HepG2 (cell line): ENCODE measurements around the gene CATSPERD. TPM values are rescaled to one million over a fixed set of nuclear protein-coding genes. Genes with fewer than 3 reads are reported as not detected.
A peak's percentile ranks its signal among the peaks of the same experiment; 100 is the strongest.

Source experiments
- HOXA9 ChIP-seq: sonication (generic); formaldehyde crosslinking; IDR thresholded peaks from 2 replicates; pipeline ENCODE4 v1.8.1; 2022; ENCODE audit warnings: missing genetic modification reagents, mild to moderate bottlenecking, moderate library complexity, borderline replicate concordance
- NFKB2 ChIP-seq: sonication (generic); formaldehyde crosslinking; IDR thresholded peaks from 2 replicates; pipeline ENCODE4 v1.4.0; 2020; ENCODE audit warnings: missing genetic modification reagents, borderline replicate concordance
- RAD21 ChIP-seq: fragments of 450-650 bp; formaldehyde crosslinking; IDR thresholded peaks from 2 replicates; pipeline ENCODE4 v1.5.0; 2020; ENCODE audit warnings: mild to moderate bottlenecking
- SMAD3 ChIP-seq: sonication (generic); formaldehyde crosslinking; IDR thresholded peaks from 2 replicates; pipeline ENCODE4 v1.4.0; 2020; ENCODE audit warnings: missing genetic modification reagents
- TARDBP ChIP-seq: sonication (generic); formaldehyde crosslinking; IDR thresholded peaks from 2 replicates; pipeline ENCODE4 v1.8.0; 2022; ENCODE audit warnings: mild to moderate bottlenecking, missing genetic modification reagents
- ZBTB20 ChIP-seq: sonication (generic); formaldehyde crosslinking; IDR thresholded peaks from 2 replicates; pipeline ENCODE4 v1.8.1; 2023; ENCODE audit warnings: missing genetic modification reagents, low read depth, mild to moderate bottlenecking, borderline replicate concordance
- ZMYM3 ChIP-seq: sonication (generic); formaldehyde crosslinking; IDR thresholded peaks from 2 replicates; pipeline ENCODE4 v1.5.1; 2020; ENCODE audit warnings: mild to moderate bottlenecking, missing genetic modification reagents
- ZNF296 ChIP-seq: sonication (generic); formaldehyde crosslinking; conservative IDR thresholded peaks from 2 replicates; pipeline ENCODE4 v1.5.0; 2020; ENCODE audit warnings: mild to moderate bottlenecking, missing genetic modification reagents
- ZNF33B ChIP-seq: sonication (generic); formaldehyde crosslinking; IDR thresholded peaks from 2 replicates; pipeline ENCODE4 v1.5.1; 2020; ENCODE audit warnings: mild to moderate bottlenecking, missing genetic modification reagents
- ZNF552 ChIP-seq: sonication (generic); formaldehyde crosslinking; IDR thresholded peaks from 2 replicates; pipeline ENCODE4 v1.9.0; 2022; ENCODE audit warnings: missing genetic modification reagents, mild to moderate bottlenecking, borderline replicate concordance
- ZNF558 ChIP-seq: sonication (generic); formaldehyde crosslinking; IDR thresholded peaks from 2 replicates; pipeline ENCODE4 v1.9.0; 2022; ENCODE audit warnings: mild to moderate bottlenecking, missing genetic modification reagents, borderline replicate concordance
- ZNF678 ChIP-seq: sonication (generic); formaldehyde crosslinking; IDR thresholded peaks from 2 replicates; pipeline ENCODE4 v1.4.0; 2020; ENCODE audit warnings: mild to moderate bottlenecking, missing genetic modification reagents
- ZNF749 ChIP-seq: sonication (generic); formaldehyde crosslinking; IDR thresholded peaks from 2 replicates; pipeline ENCODE4 v1.8.0; 2022; ENCODE audit warnings: mild to moderate bottlenecking, missing genetic modification reagents, moderate library complexity, borderline replicate concordance
- ZNF768 ChIP-seq: sonication (generic); formaldehyde crosslinking; IDR thresholded peaks from 2 replicates; pipeline ENCODE4 v1.4.0; 2020; ENCODE audit warnings: missing genetic modification reagents
- ZNF883 ChIP-seq: sonication (generic); formaldehyde crosslinking; IDR thresholded peaks from 2 replicates; pipeline ENCODE4 v1.5.1; 2020; ENCODE audit warnings: mild to moderate bottlenecking, missing genetic modification reagents; ENCODE audit errors: not compliant biosample characterization
- polyA plus RNA-seq, 8 experiments: library from polyadenylated mRNA; depleted of rRNA in 3 of 8; stranded (reverse) in 7 of 8; unstranded in 1 of 8; fragments of >200 nt; fragmentation: Illumina TruSeq in 4 of 8; extraction: Trizol in 4 of 8; gene quantifications; 2 replicates each; pipeline versions ENCODE4 v1.2.1 to v1.2.3, GENCODE V29; 2011 to 2016; ENCODE audit warnings: low read depth in 4 of 8, missing spikeins in 1 of 8, mixed read lengths in 1 of 8; ENCODE audit not compliant: insufficient read depth in 1 of 8
- total RNA-seq, 5 experiments: library from RNA; depleted of rRNA; stranded (reverse); fragments of >200 nt; fragmentation: Illumina TruSeq; extraction: Trizol; gene quantifications; 2 replicates each; pipeline ENCODE4 v1.2.3, GENCODE V29; 2016; ENCODE audit warnings: low read depth in 1 of 5
- TF ChIP-seq, protein P1 (sequence below): sonication (generic); formaldehyde crosslinking; IDR thresholded peaks from 2 replicates; pipeline ENCODE4 v1.4.0; 2020; ENCODE audit warnings: low read depth, missing genetic modification reagents
- TF ChIP-seq, protein P2 (sequence below): sonication (generic); formaldehyde crosslinking; IDR thresholded peaks from 2 replicates; pipeline ENCODE4 v1.4.0; 2020; ENCODE audit warnings: mild to moderate bottlenecking, missing genetic modification reagents
- TF ChIP-seq, protein P3 (sequence below): sonication (generic); formaldehyde crosslinking; IDR thresholded peaks from 2 replicates; pipeline ENCODE4 v1.4.0; 2020; ENCODE audit warnings: missing genetic modification reagents

The CATSPERD gene
- total and polyA plus RNA-seq, 2 of the 13 experiments (the other 11 are each of a cell fraction or from before 2014, with no cell fraction given) = 0.04 TPM; not detected in 1

DNA sequence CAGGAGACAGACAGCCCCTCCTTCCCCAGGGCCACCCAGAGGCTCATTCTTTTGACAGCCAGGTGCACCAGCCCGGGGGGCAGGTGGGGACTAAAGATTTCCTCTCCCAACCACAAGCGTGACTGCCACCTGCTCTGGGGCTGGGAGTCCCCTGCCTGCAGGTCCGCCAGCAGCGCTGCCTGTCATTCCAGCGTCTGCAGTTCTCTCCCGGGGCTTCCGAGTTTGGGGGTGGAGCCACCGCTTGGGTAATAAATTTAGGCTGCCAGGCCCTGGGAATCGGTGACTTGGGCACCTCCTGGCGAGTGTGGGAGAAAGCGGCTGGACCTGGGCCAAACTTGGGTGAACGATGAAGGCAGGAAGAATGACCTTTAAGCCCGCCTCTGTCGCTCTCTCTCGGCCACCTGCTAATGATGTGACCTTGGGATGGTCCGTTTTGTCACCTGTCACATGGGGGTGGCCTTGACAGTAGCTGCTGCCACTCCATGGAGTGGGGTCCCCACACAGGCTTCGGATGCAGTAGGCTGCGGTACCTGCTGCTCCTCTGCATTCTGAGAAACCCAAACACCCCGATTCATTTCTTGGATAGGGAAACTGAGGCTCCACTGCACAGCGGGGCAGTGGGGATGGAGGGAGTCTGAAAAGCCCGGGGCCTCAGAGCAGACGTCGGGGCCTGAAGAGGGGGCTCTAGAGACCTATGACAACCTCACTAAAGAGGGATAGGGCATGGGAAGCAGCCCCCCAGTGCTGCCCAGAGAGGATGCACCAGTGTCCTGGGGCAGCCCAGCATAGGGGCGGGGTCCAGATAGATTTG, 106.3 kb downstream of the CATSPERD start (continued):
- TF ChIP-seq, protein P1, sequence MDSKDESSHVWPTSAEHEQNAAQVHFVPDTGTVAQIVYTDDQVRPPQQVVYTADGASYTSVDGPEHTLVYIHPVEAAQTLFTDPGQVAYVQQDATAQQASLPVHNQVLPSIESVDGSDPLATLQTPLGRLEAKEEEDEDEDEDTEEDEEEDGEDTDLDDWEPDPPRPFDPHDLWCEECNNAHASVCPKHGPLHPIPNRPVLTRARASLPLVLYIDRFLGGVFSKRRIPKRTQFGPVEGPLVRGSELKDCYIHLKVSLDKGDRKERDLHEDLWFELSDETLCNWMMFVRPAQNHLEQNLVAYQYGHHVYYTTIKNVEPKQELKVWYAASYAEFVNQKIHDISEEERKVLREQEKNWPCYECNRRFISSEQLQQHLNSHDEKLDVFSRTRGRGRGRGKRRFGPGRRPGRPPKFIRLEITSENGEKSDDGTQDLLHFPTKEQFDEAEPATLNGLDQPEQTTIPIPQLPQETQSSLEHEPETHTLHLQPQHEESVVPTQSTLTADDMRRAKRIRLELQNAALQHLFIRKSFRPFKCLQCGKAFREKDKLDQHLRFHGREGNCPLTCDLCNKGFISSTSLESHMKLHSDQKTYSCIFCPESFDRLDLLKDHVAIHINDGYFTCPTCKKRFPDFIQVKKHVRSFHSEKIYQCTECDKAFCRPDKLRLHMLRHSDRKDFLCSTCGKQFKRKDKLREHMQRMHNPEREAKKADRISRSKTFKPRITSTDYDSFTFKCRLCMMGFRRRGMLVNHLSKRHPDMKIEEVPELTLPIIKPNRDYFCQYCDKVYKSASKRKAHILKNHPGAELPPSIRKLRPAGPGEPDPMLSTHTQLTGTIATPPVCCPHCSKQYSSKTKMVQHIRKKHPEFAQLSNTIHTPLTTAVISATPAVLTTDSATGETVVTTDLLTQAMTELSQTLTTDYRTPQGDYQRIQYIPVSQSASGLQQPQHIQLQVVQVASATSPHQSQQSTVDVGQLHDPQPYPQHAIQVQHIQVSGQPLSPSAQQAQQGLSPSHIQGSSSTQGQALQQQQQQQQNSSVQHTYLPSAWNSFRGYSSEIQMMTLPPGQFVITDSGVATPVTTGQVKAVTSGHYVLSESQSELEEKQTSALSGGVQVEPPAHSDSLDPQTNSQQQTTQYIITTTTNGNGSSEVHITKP = peak; percentile 80
- TF ChIP-seq NFKB2 (CRISPR knock-in tag) = peak; percentile 19; the same call in 1 of the 2 replicates
- TF ChIP-seq ZNF33B (CRISPR knock-in tag) = peak; percentile 62; the same call in 1 of the 2 replicates
- no peak for TF ChIP-seq ZNF678
- TF ChIP-seq SMAD3 (CRISPR knock-in tag) = peak; percentile 75; the same call in 1 of the 2 replicates
- peak; percentile 99 for TF ChIP-seq ZNF768
- peak; percentile 44 for TF ChIP-seq ZNF883
- peak; percentile 79 for TF ChIP-seq ZMYM3
- no peak for TF ChIP-seq ZNF552 (CRISPR knock-in tag)
- TF ChIP-seq ZBTB20 (CRISPR knock-in tag) = peak; percentile 33; the same call in 1 of the 2 replicates
- TF ChIP-seq, protein P2, sequence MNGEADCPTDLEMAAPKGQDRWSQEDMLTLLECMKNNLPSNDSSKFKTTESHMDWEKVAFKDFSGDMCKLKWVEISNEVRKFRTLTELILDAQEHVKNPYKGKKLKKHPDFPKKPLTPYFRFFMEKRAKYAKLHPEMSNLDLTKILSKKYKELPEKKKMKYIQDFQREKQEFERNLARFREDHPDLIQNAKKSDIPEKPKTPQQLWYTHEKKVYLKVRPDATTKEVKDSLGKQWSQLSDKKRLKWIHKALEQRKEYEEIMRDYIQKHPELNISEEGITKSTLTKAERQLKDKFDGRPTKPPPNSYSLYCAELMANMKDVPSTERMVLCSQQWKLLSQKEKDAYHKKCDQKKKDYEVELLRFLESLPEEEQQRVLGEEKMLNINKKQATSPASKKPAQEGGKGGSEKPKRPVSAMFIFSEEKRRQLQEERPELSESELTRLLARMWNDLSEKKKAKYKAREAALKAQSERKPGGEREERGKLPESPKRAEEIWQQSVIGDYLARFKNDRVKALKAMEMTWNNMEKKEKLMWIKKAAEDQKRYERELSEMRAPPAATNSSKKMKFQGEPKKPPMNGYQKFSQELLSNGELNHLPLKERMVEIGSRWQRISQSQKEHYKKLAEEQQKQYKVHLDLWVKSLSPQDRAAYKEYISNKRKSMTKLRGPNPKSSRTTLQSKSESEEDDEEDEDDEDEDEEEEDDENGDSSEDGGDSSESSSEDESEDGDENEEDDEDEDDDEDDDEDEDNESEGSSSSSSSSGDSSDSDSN (CRISPR knock-in tag) = peak; percentile 53; the same call in 1 of the 2 replicates
- no peak for TF ChIP-seq ZNF296 (CRISPR knock-in tag)
- TF ChIP-seq ZNF558 (CRISPR knock-in tag) = no peak
- peak; percentile 55 for TF ChIP-seq RAD21
- 0 out of 2 replicates have a peak, but pooled peaks have one; percentile 67 for TF ChIP-seq ZNF749
- TF ChIP-seq TARDBP (CRISPR knock-in tag) = peak; percentile 72; the same call in 1 of the 2 replicates
- TF ChIP-seq HOXA9 (CRISPR knock-in tag) = peak; percentile 78; the same call in 1 of the 2 replicates
- TF ChIP-seq, protein P3, sequence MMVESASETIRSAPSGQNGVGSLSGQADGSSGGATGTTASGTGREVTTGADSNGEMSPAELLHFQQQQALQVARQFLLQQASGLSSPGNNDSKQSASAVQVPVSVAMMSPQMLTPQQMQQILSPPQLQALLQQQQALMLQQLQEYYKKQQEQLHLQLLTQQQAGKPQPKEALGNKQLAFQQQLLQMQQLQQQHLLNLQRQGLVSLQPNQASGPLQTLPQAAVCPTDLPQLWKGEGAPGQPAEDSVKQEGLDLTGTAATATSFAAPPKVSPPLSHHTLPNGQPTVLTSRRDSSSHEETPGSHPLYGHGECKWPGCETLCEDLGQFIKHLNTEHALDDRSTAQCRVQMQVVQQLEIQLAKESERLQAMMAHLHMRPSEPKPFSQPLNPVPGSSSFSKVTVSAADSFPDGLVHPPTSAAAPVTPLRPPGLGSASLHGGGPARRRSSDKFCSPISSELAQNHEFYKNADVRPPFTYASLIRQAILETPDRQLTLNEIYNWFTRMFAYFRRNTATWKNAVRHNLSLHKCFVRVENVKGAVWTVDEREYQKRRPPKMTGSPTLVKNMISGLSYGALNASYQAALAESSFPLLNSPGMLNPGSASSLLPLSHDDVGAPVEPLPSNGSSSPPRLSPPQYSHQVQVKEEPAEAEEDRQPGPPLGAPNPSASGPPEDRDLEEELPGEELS (CRISPR knock-in tag) = 0 out of 2 replicates have a peak, but pooled peaks have one; percentile 29
